Prostate gland (tissue), 2 donors: Measurements from ENCODE around the gene TPRX1. TPM values are rescaled to one million over a fixed set of nuclear protein-coding genes. Genes with fewer than 3 reads are reported as not detected.

Source experiments
- DNase-seq: peaks from one replicate; pipeline ENCODE4 v3.0.0-alpha.2; 2019; ENCODE audit warnings: low spot score
- H3K27ac ChIP-seq, 2 donors: fragments of 200-600 bp; sonication (generic); 2 replicates each; pipeline ENCODE4 v1.5.1; 2017 to 2019
- H3K27me3 ChIP-seq: fragments of 200-600 bp; sonication (generic); replicated peaks from 2 replicates; pipeline ENCODE4 v1.5.1; 2019; ENCODE audit not compliant: insufficient read depth
- H3K36me3 ChIP-seq, 2 donors: fragments of 200-600 bp; sonication (generic); 1 replicate in 1 of 2; 2 replicates in 1 of 2; pipeline versions ENCODE4 v1.5.1 to v1.8.1; 2017 to 2019
- H3K4me1 ChIP-seq: fragments of 200-600 bp; sonication (generic); replicated peaks from 2 replicates; pipeline ENCODE4 v1.5.1; 2019
- H3K4me3 ChIP-seq, 2 donors: fragments of 200-600 bp; sonication (generic); 2 replicates each; pipeline ENCODE4 v1.5.1; 2017 to 2019
- H3K9me3 ChIP-seq: fragments of 200-600 bp; sonication (generic); 2 replicates; pipeline ENCODE4 v1.5.1; 2017
- POLR2A ChIP-seq: fragments of 450-650 bp; IDR thresholded peaks from one replicate; pipeline ENCODE4 v1.6.1; 2016; ENCODE audit warnings: antibody characterized with exemption, mild to moderate bottlenecking
- POLR2AphosphoS5 ChIP-seq: sonication (generic); formaldehyde crosslinking; IDR thresholded peaks from one replicate; pipeline ENCODE4 v1.6.1; 2017; ENCODE audit warnings: antibody characterized with exemption
- WGBS: methylation state at CpG from one replicate; pipeline ENCODE4 v1.1.5; 2018; 5-methylcytosine and 5-hydroxymethylcytosine counted together
- intact Hi-C: fragments of 100-400 bp; cut with DNase I; formaldehyde crosslinking; loops from one replicate; pipeline ENCODE4 v1.14.2; 2022
- total RNA-seq, 2 donors: library from RNA; depleted of rRNA; stranded (reverse); fragments of >200 nt; gene quantifications; one replicate each; pipeline ENCODE4 v1.1.0, GENCODE V29; 2016
- TF ChIP-seq, protein P1 (sequence below), 4 experiments: fragments of 200-600 bp in 2 of 4; fragments of 450-650 bp in 2 of 4; sonication (generic) in 2 of 4; IDR thresholded peaks; 1 replicate in 3 of 4; 2 replicates in 1 of 4; pipeline ENCODE4 v1.5.1; 2016 to 2019; ENCODE audit warnings: antibody characterized with exemption in 4 of 4, mild to moderate bottlenecking in 2 of 4, moderate library complexity in 2 of 4

The TPRX1 gene
- total RNA-seq, 2 donors from 2014 or later: 0.91 TPM; not detected in 1

GRCh38 chr19:47802521-47803043 is 1.8 kb downstream of the TPRX1 start:
- 95% methylated on average over 25 of the region's 25 CpGs for WGBS
- no peak for DNase-seq
- no peaks in the 10 kb centered on the region for H3K9me3 ChIP-seq
- no peaks in the 10 kb centered on the region for H3K4me1 ChIP-seq
- H3K36me3 ChIP-seq: no peaks in the 10 kb centered on the region
- intact Hi-C loops: no loop called here
- H3K27ac ChIP-seq: no peak overlapping the region
- TF ChIP-seq POLR2AphosphoS5: no peak
- TF ChIP-seq POLR2A: no peak
- TF ChIP-seq, protein P1, sequence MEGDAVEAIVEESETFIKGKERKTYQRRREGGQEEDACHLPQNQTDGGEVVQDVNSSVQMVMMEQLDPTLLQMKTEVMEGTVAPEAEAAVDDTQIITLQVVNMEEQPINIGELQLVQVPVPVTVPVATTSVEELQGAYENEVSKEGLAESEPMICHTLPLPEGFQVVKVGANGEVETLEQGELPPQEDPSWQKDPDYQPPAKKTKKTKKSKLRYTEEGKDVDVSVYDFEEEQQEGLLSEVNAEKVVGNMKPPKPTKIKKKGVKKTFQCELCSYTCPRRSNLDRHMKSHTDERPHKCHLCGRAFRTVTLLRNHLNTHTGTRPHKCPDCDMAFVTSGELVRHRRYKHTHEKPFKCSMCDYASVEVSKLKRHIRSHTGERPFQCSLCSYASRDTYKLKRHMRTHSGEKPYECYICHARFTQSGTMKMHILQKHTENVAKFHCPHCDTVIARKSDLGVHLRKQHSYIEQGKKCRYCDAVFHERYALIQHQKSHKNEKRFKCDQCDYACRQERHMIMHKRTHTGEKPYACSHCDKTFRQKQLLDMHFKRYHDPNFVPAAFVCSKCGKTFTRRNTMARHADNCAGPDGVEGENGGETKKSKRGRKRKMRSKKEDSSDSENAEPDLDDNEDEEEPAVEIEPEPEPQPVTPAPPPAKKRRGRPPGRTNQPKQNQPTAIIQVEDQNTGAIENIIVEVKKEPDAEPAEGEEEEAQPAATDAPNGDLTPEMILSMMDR (IDR thresholded peaks at IDR 0.05): no peak
- no peaks in the 10 kb centered on the region for H3K27me3 ChIP-seq
- H3K4me3 ChIP-seq: no peak overlapping the region

DNA sequence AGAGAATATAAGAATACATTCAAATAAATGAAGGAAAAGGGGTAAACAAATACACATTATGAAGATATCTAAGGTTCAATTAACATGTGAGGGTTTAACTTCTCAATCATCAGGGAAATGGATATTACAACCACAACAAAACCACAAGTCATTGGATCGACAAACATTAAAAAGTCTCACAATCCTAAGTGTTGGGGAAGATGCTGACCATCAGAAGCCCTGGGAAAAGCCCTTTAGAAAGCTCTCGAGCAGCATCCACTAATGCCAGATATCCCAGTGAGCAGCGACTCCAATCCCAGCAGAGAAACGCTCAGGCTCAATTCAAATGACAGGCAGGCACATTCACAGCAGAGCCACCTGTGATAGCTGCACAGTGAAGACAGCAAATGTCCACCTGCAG is 3.1 kb downstream of the TPRX1 start:
- Histone ChIP-seq H3K27me3 (no peaks in the 10 kb centered on the region), H3K27ac (no peak overlapping the region), H3K4me1 (no peaks in the 10 kb centered on the region), H3K36me3 (no peaks in the 10 kb centered on the region), H3K4me3 (no peak overlapping the region), H3K9me3 (no peaks in the 10 kb centered on the region)
- intact Hi-C loops: no loop called here
- no peak for DNase-seq
- TF ChIP-seq POLR2AphosphoS5 (no peak), POLR2A (no peak)
- TF ChIP-seq, protein P1 (IDR thresholded peaks at IDR 0.05): no peak
- 97% methylated on average over 4 of the region's 4 CpGs for WGBS

DNA sequence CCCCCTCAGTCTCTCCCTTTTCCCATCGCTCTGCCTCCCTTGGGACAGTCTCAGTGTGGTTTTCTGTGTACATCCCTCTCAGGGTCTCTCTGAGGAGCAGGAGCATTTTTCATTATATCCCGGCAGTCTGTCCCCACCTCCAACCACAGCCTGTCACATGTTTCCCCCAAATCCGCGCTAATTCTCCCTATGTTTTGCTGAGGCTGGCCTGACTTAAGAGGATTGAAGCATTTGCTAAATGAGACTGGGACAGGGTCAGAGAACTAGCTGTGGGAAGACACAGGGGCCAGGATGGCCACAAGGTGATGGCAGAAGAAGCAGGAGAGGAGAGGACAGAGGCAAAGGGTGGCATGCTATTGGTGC is 5.5 kb downstream of the TPRX1 start:
- 77% methylated on average over 4 of the region's 4 CpGs for WGBS
- H3K4me1 ChIP-seq: no peaks in the 10 kb centered on the region

GRCh38 chr19:47797996-47798903 is 6.1 kb downstream of the TPRX1 start:
- H3K9me3 ChIP-seq: no peaks in the 10 kb centered on the region
- no peak for DNase-seq
- H3K27me3 ChIP-seq: no peaks in the 10 kb centered on the region
- intact Hi-C loops: no loop called here
- TF ChIP-seq POLR2A (no peak), POLR2AphosphoS5 (no peak)
- TF ChIP-seq, protein P1 (IDR thresholded peaks at IDR 0.05): no peak
- no peaks in the 10 kb centered on the region for H3K4me1 ChIP-seq
- no peaks in the 10 kb centered on the region for H3K36me3 ChIP-seq
- H3K27ac ChIP-seq: no peak overlapping the region
- WGBS: 58% methylated on average over 14 of the region's 14 CpGs
- no peak overlapping the region for H3K4me3 ChIP-seq

More for the DNA sequence above, 5.5 kb downstream of the TPRX1 start:
- no peaks in the 10 kb centered on the region for H3K27me3 ChIP-seq
- no peak overlapping the region for H3K27ac ChIP-seq
- no peaks in the 10 kb centered on the region for H3K9me3 ChIP-seq
- H3K36me3 ChIP-seq: no peaks in the 10 kb centered on the region
- TF ChIP-seq, protein P1 (IDR thresholded peaks at IDR 0.05): no peak
- TF ChIP-seq POLR2A: no peak
- TF ChIP-seq POLR2AphosphoS5: no peak
- intact Hi-C loops: no loop called here
- no peak for DNase-seq
- H3K4me3 ChIP-seq: no peak overlapping the region

DNA sequence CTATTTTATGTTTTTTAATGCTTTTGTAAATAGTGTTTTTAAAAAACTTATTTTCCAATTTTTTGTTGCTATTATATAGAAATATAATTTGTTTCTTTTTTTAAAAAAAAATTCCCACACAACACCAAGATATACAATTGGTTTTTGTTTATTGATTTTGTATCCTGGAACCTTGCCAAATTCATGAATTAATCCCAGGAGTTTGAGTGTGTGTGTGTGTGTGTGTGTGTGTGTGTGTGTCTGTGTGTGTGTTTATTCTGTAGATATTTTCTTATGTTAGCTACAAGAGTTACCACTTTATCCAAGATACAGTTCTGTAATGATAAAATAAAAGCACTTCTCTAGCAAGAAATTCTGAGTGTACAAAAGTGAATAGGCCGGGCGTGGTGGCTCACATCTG is 7.6 kb downstream of the TPRX1 start:
- no peaks in the 10 kb centered on the region for H3K27me3 ChIP-seq
- H3K36me3 ChIP-seq: no peaks in the 10 kb centered on the region
- TF ChIP-seq, protein P1 (IDR thresholded peaks at IDR 0.05): no peak
- no peak for TF ChIP-seq POLR2A
- no peak for TF ChIP-seq POLR2AphosphoS5
- intact Hi-C loops: no loop called here
- WGBS: 89% methylated on average over 2 of the region's 2 CpGs
- H3K4me3 ChIP-seq: no peak overlapping the region
- H3K27ac ChIP-seq: no peak overlapping the region
- no peaks in the 10 kb centered on the region for H3K4me1 ChIP-seq
- no peaks in the 10 kb centered on the region for H3K9me3 ChIP-seq
- no peak for DNase-seq
